Measurements from ENCODE around the gene MLYCD.
"Not testable (repeated sequence)": the region's sequence is repeated elsewhere in the genome, so short reads cannot be mapped to it uniquely, and the experiment has no call there.

Gene MLYCD

GRCh38 chr16:83940630-83941378, 41.9 kb downstream of the MLYCD start:
- Histone ChIP-seq H3K9ac (ENCODE audit: low read length in 2 of 2) (no peak overlapping the region), H3K27ac (ENCODE audit: low read length) (no peak overlapping the region), H3K4me1 (ENCODE audit: control insufficient read depth, insufficient read depth, low read length) (no peaks in the 10 kb centered on the region), H3K9me3 (ENCODE audit: control insufficient read depth in 2 of 2, low read length in 2 of 2) (no peaks in the 10 kb centered on the region), H3K36me3 (ENCODE audit: control insufficient read depth in 2 of 2, insufficient read depth in 2 of 2, low read length in 2 of 2) (peaks cover 0 to 4% of the 10 kb centered on the region in 2 donors), H3K27me3 (ENCODE audit: control insufficient read depth in 1 of 2, insufficient read depth in 2 of 2, low read length in 2 of 2) (no peaks in the 10 kb centered on the region), H3K4me3 (ENCODE audit: low read length in 2 of 2) (no peak overlapping the region)

- H3K27ac ChIP-seq (ENCODE audit: low read length); H3K9me3 ChIP-seq (ENCODE audit: control insufficient read depth in 2 of 2, low read length in 2 of 2); H3K27me3 ChIP-seq (ENCODE audit: control insufficient read depth in 1 of 2, insufficient read depth in 2 of 2, low read length in 2 of 2); H3K36me3 ChIP-seq (ENCODE audit: control insufficient read depth in 2 of 2, insufficient read depth in 2 of 2, low read length in 2 of 2); H3K4me3 ChIP-seq (ENCODE audit: low read length in 2 of 2); H3K4me1 ChIP-seq (ENCODE audit: control insufficient read depth, insufficient read depth, low read length); H3K9ac ChIP-seq (ENCODE audit: low read length in 2 of 2): not testable (repeated sequence)
Observed at GRCh38 chr16:83941546-83941945, 42.6 kb downstream of the MLYCD start.

- Histone ChIP-seq H3K4me1 (ENCODE audit: control insufficient read depth, insufficient read depth, low read length) (no peaks in the 10 kb centered on the region), H3K4me3 (ENCODE audit: low read length in 2 of 2) (no peak overlapping the region), H3K36me3 (ENCODE audit: control insufficient read depth in 2 of 2, insufficient read depth in 2 of 2, low read length in 2 of 2) (peaks cover 0 to 4% of the 10 kb centered on the region in 2 donors), H3K9me3 (ENCODE audit: control insufficient read depth in 2 of 2, low read length in 2 of 2) (no peaks in the 10 kb centered on the region), H3K27me3 (ENCODE audit: control insufficient read depth in 1 of 2, insufficient read depth in 2 of 2, low read length in 2 of 2) (no peaks in the 10 kb centered on the region), H3K27ac (ENCODE audit: low read length) (no peak overlapping the region), H3K9ac (ENCODE audit: low read length in 2 of 2) (no peak overlapping the region)
Observed at GRCh38 chr16:83942074-83942473, 43.2 kb downstream of the MLYCD start.

- Histone ChIP-seq H3K4me1 (ENCODE audit: control insufficient read depth, insufficient read depth, low read length) (no peaks in the 10 kb centered on the region), H3K27me3 (ENCODE audit: control insufficient read depth in 1 of 2, insufficient read depth in 2 of 2, low read length in 2 of 2) (no peaks in the 10 kb centered on the region), H3K4me3 (ENCODE audit: low read length in 2 of 2) (no peak overlapping the region), H3K36me3 (ENCODE audit: control insufficient read depth in 2 of 2, insufficient read depth in 2 of 2, low read length in 2 of 2) (no peaks in the 10 kb centered on the region), H3K9me3 (ENCODE audit: control insufficient read depth in 2 of 2, low read length in 2 of 2) (no peaks in the 10 kb centered on the region), H3K27ac (ENCODE audit: low read length) (no peak overlapping the region), H3K9ac (ENCODE audit: low read length in 2 of 2) (no peak overlapping the region)
Observed at GRCh38 chr16:83942815-83943515, 44.0 kb downstream of the MLYCD start.

- H3K4me1 ChIP-seq (ENCODE audit: control insufficient read depth, insufficient read depth, low read length), result no peaks in the 10 kb centered on the region
- H3K4me3 ChIP-seq (ENCODE audit: low read length in 2 of 2), result no peak overlapping the region
- no peak overlapping the region for H3K27ac ChIP-seq (ENCODE audit: low read length)
- H3K36me3 ChIP-seq (ENCODE audit: control insufficient read depth in 2 of 2, insufficient read depth in 2 of 2, low read length in 2 of 2), result no peaks in the 10 kb centered on the region
- H3K9ac ChIP-seq (ENCODE audit: low read length in 2 of 2), result no peak overlapping the region
- H3K9me3 ChIP-seq (ENCODE audit: control insufficient read depth in 2 of 2, low read length in 2 of 2), result no peaks in the 10 kb centered on the region
- H3K27me3 ChIP-seq (ENCODE audit: control insufficient read depth in 1 of 2, insufficient read depth in 2 of 2, low read length in 2 of 2), result no peaks in the 10 kb centered on the region
Observed at GRCh38 chr16:83943516-83944050, 44.7 kb downstream of the MLYCD start.

- no peaks in the 10 kb centered on the region for H3K36me3 ChIP-seq (ENCODE audit: control insufficient read depth in 2 of 2, insufficient read depth in 2 of 2, low read length in 2 of 2)
- H3K9me3 ChIP-seq (ENCODE audit: control insufficient read depth in 2 of 2, low read length in 2 of 2), result no peaks in the 10 kb centered on the region
- no peaks in the 10 kb centered on the region for H3K4me1 ChIP-seq (ENCODE audit: control insufficient read depth, insufficient read depth, low read length)
- no peaks in the 10 kb centered on the region for H3K27me3 ChIP-seq (ENCODE audit: control insufficient read depth in 1 of 2, insufficient read depth in 2 of 2, low read length in 2 of 2)
- no peak overlapping the region for H3K4me3 ChIP-seq (ENCODE audit: low read length in 2 of 2)
- no peak overlapping the region for H3K9ac ChIP-seq (ENCODE audit: low read length in 2 of 2)
- H3K27ac ChIP-seq (ENCODE audit: low read length), result no peak overlapping the region
Observed at GRCh38 chr16:83945587-83945986, 46.7 kb downstream of the MLYCD start.

GRCh38 chr16:83946154-83946780, 47.4 kb downstream of the MLYCD start:
- H3K36me3 ChIP-seq (ENCODE audit: control insufficient read depth in 2 of 2, insufficient read depth in 2 of 2, low read length in 2 of 2), result no peaks in the 10 kb centered on the region
- H3K4me1 ChIP-seq (ENCODE audit: control insufficient read depth, insufficient read depth, low read length), result no peaks in the 10 kb centered on the region
- no peak overlapping the region for H3K9ac ChIP-seq (ENCODE audit: low read length in 2 of 2)
- no peaks in the 10 kb centered on the region for H3K27me3 ChIP-seq (ENCODE audit: control insufficient read depth in 1 of 2, insufficient read depth in 2 of 2, low read length in 2 of 2)
- no peaks in the 10 kb centered on the region for H3K9me3 ChIP-seq (ENCODE audit: control insufficient read depth in 2 of 2, low read length in 2 of 2)
- H3K27ac ChIP-seq (ENCODE audit: low read length), result no peak overlapping the region
- no peak overlapping the region for H3K4me3 ChIP-seq (ENCODE audit: low read length in 2 of 2)

GRCh38 chr16:83946781-83947566, 48.1 kb downstream of the MLYCD start:
- Histone ChIP-seq H3K36me3 (ENCODE audit: control insufficient read depth in 2 of 2, insufficient read depth in 2 of 2, low read length in 2 of 2) (no peaks in the 10 kb centered on the region), H3K4me3 (ENCODE audit: low read length in 2 of 2) (no peak overlapping the region), H3K9ac (ENCODE audit: low read length in 2 of 2) (no peak overlapping the region), H3K9me3 (ENCODE audit: control insufficient read depth in 2 of 2, low read length in 2 of 2) (no peaks in the 10 kb centered on the region), H3K4me1 (ENCODE audit: control insufficient read depth, insufficient read depth, low read length) (no peaks in the 10 kb centered on the region), H3K27ac (ENCODE audit: low read length) (no peak overlapping the region), H3K27me3 (ENCODE audit: control insufficient read depth in 1 of 2, insufficient read depth in 2 of 2, low read length in 2 of 2) (no peaks in the 10 kb centered on the region)

- H3K36me3 ChIP-seq (ENCODE audit: control insufficient read depth in 2 of 2, insufficient read depth in 2 of 2, low read length in 2 of 2), result no peaks in the 10 kb centered on the region
- no peak overlapping the region for H3K4me3 ChIP-seq (ENCODE audit: low read length in 2 of 2)
- no peak overlapping the region for H3K27ac ChIP-seq (ENCODE audit: low read length)
- H3K4me1 ChIP-seq (ENCODE audit: control insufficient read depth, insufficient read depth, low read length), result peaks cover 4% of the 10 kb centered on the region
- no peak overlapping the region for H3K9ac ChIP-seq (ENCODE audit: low read length in 2 of 2)
- no peaks in the 10 kb centered on the region for H3K27me3 ChIP-seq (ENCODE audit: control insufficient read depth in 1 of 2, insufficient read depth in 2 of 2, low read length in 2 of 2)
- no peaks in the 10 kb centered on the region for H3K9me3 ChIP-seq (ENCODE audit: control insufficient read depth in 2 of 2, low read length in 2 of 2)
Observed at GRCh38 chr16:83947642-83948234, 48.8 kb downstream of the MLYCD start.
